8988T (cell line): ENCODE results near the gene CST6.

Experiments
- DNase-seq: peaks from one replicate; pipeline ENCODE4 v3.0.0; 2011

CST6 gene, protein sequence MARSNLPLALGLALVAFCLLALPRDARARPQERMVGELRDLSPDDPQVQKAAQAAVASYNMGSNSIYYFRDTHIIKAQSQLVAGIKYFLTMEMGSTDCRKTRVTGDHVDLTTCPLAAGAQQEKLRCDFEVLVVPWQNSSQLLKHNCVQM

DNA sequence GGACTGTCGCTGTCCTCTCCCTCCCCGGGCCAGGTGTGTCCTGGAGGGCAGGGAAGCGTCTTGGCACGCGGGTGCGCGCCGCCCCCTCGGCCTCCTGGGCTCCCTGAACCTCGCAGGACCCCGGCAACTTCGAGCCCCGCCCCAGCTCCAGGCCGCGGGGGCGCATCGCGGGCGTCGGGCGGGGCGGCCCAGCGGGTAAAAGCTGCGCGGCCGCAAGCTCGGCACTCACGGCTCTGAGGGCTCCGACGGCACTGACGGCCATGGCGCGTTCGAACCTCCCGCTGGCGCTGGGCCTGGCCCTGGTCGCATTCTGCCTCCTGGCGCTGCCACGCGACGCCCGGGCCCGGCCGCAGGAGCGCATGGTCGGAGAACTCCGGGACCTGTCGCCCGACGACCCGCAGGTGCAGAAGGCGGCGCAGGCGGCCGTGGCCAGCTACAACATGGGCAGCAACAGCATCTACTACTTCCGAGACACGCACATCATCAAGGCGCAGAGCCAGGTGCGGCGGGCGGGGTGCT, at the start of gene CST6:
CST6 (plus strand) TSS at position 224 of the 519 bp plus-strand sequence; CDS start at position 261, 37 bp downstream.
- DNase-seq = no peak

DNA sequence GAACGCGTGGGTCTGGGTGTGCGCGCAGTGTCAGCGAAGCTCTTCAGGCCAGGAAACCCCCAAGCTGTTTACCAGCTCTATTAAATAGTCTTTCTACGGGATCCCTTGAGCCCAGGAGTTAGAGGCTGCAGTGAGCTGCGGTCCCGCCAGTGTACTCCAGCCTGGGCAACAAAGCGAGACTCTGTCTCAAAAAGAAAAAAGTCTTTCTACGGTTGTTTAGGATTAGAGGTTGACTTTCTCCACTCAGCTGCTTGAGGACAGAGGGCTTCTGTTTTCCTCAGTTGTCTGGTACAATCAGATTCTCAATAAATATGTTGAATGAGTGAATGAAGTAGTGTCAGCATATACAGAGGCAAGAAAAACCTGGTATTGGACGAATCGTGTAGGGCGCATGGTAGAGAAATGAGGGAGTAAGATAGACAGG, 49.7 kb upstream of the CST6 start:
- DNase-seq = no peak

DNA sequence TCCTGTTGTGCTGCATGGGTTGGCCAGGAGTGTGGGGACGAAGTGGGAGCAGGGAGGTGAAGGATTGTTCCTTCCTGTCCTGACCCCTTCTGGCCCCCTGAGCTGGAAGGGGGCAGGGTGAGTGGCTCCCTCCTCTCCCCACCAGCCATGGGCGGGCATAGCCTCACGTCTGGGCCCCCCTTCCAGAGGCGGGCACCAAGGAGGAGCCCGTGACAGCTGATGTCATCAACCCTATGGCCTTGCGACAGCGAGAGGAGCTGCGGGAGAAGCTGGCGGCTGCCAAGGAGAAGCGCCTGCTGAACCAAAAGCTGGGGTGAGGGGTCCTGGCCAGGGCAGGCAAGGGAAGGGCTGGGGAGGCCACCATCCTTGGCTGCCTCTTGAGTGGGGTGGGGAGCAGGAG, 46.9 kb upstream of the CST6 start:
- DNase-seq = no peak

DNA sequence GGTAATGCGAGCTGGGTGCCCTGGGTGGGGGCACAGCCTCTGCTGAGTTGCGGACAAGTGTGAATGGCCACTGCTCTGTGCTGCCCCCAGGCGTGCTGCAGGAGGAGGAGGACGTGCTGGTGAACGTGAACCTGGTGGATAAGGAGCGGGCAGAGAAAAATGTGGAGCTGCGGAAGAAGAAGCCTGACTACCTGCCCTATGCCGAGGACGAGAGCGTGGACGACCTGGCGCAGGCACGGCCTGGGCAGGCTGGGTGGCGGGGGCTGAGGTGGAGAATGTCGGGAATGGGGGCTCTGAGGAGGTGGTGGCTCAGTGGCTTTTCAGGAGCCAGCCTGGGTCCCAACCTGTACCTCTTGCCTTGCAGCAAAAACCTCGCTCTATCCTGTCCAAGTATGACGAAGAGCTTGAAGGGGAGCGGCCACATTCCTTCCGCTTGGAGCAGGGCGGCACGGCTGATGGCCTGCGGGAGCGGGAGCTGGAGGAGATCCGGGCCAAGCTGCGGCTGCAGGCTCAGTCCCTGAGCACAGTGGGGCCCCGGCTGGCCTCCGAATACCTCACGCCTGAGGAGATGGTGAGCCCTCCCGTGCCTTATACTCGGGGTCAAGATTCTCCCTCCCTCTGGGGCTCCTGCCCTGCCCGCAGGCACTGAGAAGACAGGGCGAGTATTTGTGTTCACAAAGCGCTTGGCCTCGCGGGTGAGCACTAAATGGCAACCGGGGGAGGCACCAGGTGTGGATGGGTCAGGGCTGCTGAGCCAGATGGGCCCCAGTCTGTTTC, 45.6 kb upstream of the CST6 start:
- no peak for DNase-seq

DNA sequence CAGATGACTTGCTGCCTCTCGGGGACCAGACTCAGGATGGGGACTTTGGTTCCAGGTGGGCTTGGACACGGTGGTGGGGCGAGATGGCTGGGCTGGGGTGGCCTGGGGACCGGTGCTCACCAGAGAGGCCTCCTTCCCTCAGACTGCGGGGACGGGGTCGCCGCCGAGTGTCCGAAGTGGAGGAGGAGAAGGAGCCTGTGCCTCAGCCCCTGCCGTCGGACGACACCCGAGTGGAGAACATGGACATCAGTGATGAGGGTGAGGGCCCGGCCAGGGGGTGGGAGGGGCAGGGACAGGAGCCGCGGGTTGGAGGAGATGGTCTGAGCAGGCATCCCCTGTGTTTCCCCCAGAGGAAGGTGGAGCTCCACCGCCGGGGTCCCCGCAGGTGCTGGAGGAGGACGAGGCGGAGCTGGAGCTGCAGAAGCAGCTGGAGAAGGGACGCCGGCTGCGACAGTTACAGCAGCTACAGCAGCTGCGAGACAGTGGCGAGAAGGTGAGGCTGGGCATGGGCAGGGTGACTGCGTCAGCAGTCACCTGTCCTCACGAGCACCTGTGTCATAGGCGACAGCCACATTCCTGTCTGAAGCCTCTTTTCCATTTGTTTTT, 44.4 kb upstream of the CST6 start:
- no peak for DNase-seq

DNA sequence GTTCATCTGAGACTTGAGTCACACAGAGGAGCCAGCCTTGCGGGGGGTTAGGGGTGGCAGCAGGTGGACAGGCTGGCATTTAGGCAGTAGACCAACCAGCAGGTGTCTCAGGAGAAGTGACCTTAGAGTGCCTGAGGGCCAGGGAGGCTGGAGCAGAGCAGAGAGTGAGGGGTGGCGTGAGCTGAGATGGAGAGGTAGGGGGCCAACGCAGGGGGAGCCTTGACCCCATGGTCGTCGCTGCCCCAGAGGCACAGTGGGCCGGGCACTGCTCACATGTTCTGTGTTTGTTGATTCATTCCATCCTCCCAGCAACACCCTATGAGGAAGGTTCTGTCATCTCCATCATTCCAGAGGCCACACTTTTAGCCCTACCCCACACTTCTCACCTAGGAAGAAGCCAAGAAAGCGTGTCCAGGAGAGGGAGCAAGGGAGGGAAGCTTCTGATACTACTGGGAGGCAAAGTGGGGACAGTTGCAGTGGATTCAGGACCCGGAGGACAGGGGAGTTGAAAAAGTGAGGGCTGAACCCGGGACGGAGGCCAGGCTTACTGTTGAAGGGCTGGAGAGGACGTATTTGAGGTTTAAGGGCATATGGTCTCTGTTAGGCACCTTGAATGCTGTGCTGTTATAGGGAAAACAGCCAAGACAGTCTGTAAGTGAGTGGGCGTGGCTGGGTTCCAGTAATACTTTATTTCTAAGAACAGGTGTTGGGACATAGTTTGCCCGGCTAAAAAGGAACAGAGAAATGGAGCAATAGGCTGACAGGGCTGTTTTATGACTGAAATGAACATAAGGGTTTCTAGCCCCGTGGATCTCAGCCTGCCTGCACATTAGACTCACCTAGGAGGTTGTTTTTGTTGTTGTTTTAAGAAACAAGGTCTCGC, 43.0 kb upstream of the CST6 start:
- no peak for DNase-seq

DNA sequence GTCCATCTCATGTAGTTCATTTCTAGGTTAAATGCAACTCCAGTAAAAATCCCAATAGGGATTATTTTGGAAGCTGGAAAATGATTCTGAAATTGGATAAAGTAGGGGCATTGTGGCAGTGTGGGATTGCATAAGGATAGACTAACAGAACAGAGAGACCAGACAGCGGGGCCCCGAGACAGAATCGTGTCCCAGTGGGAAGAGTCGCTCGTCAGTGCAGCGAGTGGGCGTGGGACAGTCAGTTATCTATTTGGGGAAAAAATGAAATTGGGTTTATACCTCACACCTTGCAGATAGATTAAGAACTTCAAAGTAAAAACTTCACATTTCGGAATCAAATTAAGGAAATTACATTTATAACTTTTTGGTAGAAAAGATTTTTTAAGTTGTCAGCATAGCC, 39.7 kb upstream of the CST6 start:
- DNase-seq = no peak

DNA sequence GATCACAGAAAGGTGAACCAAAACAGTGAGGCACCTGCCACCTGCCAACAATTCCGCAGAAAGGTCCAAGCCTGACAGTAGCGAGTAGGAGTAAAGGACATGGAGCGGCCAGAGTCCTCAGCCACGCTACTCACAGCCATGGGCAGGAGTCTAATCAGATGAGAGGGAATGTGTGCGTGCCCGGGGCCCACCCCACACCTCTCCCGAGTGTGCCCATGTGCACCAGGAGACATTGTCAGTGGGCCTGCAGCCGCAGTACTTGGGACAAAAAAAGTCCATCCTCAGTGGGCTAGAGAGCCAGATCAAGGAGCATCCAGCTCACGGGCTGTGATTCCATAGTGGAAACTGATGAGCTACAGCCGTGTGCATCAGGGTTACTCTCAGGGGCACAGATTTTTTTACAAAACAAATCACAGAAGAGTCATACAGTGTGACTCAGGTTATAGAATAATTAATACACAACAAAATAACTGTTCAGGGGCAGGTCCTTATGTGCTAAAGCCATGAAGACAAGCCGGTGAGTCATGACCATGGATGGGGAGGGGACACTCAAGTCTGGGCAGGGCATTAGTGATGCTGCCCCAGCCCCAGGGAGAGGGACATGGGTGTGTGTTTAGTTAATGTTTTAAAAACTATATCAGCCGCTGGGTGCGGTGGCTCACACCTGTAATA, 38.2 kb upstream of the CST6 start:
- DNase-seq = no peak

DNA sequence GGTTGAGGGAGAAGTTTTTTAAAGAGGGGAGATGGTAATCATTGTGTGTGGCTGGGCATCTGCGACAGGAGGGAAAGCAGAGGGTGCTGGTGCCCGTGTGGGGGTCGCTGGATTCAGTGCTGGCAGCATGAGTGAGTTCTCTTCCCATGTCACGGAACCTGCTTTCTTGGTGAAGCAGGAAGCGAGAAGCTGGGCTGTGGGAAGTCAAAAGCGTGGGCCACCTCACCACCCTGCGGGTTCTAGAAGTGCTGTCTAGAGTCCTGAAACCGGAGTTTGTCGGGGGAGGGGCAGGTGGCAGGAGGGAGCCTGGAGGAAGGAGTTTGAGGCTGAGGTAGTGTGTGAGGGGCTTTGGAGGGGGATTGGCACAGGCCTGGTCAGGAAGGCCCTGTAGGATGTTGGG, 36.0 kb upstream of the CST6 start:
- no peak for DNase-seq

DNA sequence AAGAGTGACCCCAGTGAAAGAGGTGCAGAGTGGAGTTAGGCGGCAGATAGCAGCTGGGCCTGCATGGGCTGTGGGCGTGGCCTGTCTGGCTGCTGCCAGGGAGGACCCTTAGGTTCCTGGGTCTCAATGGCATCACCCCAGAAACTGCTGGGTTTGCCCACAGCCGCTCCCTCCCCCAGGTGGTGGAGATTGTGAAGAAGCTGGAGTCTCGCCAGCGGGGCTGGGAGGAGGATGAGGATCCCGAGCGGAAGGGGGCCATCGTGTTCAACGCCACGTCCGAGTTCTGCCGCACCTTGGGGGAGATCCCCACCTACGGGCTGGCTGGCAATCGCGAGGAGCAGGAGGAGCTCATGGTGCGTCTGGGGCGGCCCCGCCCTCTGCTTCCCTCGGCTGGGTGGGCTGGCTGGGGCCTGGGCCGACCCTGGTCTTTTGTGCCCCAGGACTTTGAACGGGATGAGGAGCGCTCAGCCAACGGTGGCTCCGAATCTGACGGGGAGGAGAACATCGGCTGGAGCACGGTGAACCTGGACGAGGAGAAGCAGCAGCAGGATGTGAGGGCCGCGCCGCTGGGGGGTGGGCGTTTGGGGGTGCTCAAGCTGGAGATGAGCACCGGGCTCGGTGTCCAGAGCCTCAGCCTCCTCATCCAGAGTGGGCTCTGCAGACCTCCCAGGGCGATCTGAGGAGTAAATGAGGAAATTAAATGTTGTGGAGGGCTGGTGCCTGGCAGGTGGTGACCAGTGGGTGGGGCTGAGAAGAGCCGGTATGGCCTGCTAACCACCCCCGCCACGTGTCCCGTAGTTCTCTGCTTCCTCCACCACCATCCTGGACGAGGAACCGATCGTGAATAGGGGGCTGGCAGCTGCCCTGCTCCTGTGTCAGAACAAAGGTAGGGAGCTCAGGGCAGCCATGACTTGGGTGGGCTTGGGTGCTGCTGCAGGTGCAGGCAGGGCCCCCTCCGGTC, 35.3 kb upstream of the CST6 start:
- DNase-seq = no peak

DNA sequence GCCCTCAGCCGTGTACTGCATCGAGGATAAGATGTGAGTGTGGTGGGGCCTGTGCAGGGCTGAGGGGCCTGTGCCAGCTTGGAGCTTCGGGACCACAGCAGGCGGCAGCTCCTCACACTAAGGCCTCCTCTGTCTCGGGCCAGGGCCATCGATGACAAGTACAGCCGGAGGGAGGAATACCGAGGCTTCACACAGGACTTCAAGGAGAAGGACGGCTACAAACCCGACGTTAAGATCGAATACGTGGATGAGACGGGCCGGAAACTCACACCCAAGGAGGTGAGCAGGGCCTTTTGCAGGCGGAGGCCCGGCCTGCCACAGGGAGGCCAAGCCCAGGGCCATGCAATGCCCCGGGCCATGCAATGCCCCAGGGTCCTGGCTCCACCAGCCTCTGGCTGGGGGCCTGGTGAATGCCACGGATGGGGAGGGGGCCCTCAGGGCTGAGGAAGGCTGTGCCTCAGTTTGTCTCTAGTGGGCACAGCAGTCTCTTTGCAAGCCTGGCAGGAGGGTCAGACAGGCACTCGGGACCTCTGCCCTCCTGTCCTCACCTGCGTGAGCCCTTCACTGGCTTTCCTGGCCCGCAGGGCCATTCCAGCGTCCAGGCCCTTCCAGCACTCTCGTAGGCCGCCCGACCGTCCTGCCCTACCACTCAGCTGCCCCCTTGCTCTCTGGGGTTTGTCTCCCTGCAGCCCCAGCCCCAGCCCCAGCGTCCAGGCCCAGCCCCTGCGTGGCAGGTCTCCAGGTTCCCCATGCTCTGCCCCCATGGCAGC, 34.0 kb upstream of the CST6 start:
- no peak for DNase-seq

DNA sequence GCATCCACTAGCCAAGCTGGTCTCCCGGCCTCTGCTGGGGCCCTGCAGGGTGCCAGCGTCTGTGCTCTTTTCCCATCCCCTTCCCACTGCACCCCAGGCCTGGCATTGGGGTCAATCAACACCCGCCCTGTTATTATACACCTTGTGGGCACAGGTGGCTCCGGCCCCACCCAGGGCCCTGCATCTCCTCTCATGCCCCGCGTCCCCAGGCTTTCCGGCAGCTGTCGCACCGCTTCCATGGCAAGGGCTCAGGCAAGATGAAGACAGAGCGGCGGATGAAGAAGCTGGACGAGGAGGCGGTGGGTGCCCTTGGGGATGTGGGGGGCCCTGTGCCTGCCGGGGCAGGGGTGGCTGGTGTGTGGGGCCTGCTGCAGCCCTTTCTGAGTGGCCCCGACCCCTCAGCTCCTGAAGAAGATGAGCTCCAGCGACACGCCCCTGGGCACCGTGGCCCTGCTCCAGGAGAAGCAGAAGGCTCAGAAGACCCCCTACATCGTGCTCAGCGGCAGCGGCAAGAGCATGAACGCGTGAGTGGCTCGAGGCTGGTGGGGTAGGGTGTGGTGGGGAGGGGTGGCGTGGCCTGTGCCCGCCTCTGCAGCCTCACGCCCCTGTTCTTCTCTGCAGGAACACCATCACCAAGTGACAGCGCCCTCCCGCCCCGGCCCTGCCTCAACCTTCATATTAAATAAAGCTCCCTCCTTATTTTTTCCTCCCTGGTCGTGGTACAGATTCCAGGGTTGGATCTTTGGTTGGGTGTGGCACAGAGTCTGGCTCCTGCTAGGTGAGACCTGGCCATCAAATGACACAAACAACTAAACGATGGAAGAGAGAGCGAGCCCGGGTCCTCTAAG, 33.2 kb upstream of the CST6 start:
- DNase-seq = no peak

DNA sequence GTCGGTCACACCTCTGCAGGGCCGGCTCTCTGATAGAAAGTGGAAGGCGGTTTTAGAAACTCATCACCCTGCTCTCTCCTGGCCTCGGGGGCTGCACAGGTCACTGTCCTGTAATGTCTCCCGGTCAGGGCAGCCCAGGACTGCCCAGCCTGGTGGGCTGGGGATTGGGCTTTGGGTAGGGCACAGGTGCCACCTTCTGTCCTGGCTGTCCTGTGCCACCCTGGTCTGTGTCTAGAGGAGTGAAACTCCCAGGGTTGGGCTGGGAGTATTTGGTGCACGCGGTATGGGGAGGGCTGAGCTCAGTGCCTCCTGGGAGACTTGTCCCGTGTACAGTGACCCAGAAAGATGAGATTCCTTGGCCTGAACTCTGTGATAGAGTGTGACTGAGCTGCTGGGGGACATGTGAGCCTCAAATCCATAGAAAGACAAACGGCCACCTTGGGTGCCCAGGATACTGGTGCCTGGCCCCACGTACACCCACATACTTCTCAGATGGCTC, 32.5 kb upstream of the CST6 start:
- no peak for DNase-seq

DNA sequence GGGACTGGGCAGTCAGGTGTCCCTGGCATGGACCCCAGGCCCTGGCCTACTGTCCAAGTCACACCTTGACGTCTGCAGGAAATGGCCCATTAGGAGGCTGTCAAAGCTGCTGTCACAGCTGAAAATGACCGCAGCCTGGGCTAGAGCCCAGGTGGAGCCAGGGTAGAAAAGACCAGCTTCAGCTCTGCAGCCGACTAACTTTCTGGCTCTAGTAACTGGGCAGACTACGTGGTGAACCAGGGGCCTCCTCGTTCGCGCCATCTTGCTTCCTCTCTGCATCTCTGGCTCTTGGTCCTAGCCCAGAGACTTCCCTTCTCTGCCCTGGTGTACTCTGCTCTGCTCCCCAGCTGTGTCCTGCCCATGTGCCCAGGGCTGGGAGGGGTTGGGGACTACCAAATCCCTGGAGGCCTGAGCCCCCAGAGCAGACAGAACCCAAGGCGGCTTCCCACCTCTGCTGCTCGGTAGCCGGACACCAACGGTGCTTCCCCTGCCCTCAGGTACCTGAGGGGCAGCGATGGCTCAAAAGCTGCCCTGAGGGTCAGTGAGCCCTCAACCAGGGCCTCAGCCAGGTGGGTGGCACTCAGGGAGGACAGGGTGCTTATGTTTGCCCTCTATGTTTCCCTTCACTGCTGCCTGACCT, 30.6 kb upstream of the CST6 start:
- no peak for DNase-seq

DNA sequence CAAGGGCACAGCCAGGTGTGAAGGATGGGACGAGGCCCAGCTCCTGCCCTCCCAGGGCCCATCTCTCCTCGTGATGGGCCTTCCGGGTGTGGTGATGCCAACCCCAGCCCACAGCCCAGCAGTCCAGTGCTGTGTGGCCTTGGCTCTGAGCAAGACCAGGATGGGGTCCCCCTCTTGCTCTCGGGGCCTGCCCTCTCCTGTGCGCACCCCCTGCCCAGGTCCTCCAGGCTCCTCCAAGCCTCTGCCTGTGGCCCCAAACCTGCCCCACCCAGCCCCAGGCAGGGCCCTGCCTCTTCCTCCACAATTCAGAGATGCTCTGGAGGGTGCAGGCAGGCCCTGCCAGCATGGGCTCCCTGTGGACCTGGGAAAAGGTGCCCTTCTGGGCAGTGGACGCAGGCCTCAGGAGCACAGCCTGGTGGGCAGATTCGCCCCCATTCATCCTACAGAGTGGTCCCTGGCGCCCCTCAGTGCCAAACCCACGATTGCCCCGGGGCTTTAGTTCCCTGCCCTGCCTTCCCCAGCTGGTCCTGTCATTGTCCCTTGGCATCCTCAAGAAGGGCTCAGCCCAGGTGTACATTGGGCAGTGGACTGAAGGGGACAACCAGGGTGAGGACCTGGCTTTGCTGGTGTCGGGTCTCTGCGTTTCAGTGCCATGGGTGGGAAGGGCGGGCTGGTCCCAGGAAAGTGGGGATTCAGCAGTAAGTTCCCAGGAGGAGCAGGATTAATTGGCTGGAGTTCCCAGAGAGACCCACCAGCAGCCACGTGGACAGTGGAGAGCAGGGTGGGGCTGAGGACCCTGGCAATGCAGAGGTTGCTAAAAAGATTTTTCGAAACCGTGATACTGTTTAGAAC, 29.6 kb upstream of the CST6 start:
- DNase-seq = no peak

DNA sequence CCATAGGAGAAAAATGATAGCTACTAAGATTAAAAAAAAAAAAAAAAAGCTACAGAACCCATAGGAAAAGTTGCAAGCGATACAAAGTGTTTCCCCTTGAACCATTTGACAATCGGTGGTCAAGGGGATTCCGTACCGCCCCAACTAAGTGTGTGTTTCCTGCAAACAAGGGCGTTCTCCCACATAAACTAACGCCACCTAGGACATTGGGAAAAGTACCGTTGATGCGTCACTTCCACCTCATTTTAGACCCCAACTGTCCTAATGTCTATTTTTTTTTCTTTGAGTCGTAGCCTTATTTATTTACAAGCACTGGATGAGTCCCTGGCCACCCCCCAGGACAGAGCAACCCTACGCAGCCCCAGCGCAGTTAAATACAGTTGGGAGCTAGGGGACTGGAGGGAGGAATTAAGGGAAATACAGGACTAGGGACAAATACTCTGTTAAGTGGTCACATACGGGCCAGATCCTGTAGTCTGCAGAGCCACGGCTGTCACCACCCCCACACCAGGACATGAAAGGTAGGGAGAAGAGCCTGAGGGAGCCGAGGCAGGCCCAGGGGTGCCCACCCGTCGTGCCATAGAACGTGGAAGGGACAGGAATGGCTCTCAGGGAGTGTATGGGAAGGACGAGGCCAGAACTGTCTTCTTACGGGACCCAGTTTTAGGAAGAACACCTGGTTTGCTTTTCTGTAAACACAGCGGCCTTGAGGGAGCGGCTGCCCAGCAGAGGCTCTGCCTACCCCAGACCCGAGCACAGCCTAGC, 28.8 kb upstream of the CST6 start:
- no peak for DNase-seq

DNA sequence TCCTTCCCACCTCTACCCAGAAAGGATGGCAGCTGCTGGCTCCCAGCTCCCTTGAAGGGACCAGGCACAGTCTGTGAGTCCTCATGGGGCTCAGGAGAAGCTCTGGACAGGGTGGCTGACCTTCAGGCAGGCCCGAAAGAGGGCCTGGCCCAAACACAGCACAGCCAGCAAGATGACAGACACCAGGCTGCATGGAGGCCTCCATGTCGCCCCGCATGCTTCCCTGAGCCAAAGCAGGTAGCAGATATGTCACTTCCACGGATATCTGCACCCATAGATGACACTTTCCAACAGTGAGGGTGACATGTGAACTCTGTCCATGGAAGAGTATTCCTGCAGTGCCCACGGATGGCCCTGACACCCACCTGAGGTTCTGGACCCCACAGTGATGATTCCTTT, 28.2 kb upstream of the CST6 start:
- DNase-seq = no peak
